Thyroid gland (tissue), 4 donors: ENCODE measurements around the gene PRKAR2B. TPM values are rescaled to one million over a fixed set of nuclear protein-coding genes. Genes with fewer than 3 reads are reported as not detected.

Source experiments
- DNase-seq, 2 donors: peaks; one replicate each; pipeline ENCODE4 v3.0.0-alpha.2; 2019
- H3K27ac ChIP-seq, 3 donors: fragments of 200-600 bp; sonication (generic); 1 replicate in 2 of 3; 2 replicates in 1 of 3; pipeline ENCODE4 v1.5.1; 2016 to 2019; ENCODE audit warnings: mild to moderate bottlenecking in 1 of 3, moderate library complexity in 1 of 3
- H3K27me3 ChIP-seq: fragments of 200-600 bp; sonication (generic); one replicate; pipeline ENCODE4 v1.5.1; 2019
- H3K36me3 ChIP-seq, 2 donors: fragments of 200-600 bp; sonication (generic); one replicate each; pipeline ENCODE4 v1.5.1; 2016 to 2019
- H3K4me1 ChIP-seq, 2 donors: fragments of 200-600 bp; sonication (generic); one replicate each; pipeline ENCODE4 v1.5.1; 2017 to 2019
- H3K4me3 ChIP-seq, 3 donors: fragments of 200-600 bp; sonication (generic); replicated peaks in 1 of 3; 1 replicate in 2 of 3; 2 replicates in 1 of 3; pipeline ENCODE4 v1.5.1; 2016; ENCODE audit warnings: mild to moderate bottlenecking in 1 of 3
- H3K9me3 ChIP-seq: fragments of 200-600 bp; sonication (generic); one replicate; pipeline ENCODE4 v1.5.1; 2017
- CTCF ChIP-seq, 6 experiments: fragments of 200-600 bp in 3 of 6; fragments of 450-650 bp in 3 of 6; sonication (generic) in 3 of 6; IDR thresholded peaks; one replicate each; pipeline ENCODE4 v1.5.1; 2016 to 2019; ENCODE audit warnings: antibody characterized with exemption in 6 of 6, mild to moderate bottlenecking in 2 of 6, inconsistent platforms in 1 of 6, moderate library complexity in 1 of 6
- POLR2A ChIP-seq, 2 donors: fragments of 450-650 bp; IDR thresholded peaks; one replicate each; pipeline ENCODE4 v1.6.1; 2017; ENCODE audit warnings: antibody characterized with exemption in 2 of 2, mild to moderate bottlenecking in 2 of 2, moderate library complexity in 1 of 2
- WGBS, 2 donors: methylation state at CpG; one replicate each; pipeline ENCODE4 v1.1.5; 2017; 5-methylcytosine and 5-hydroxymethylcytosine counted together
- intact Hi-C: fragments of 100-400 bp; cut with DNase I; formaldehyde crosslinking; loops from one replicate; pipeline ENCODE4 v1.15.1; 2023
- total RNA-seq, 4 donors: library from RNA; depleted of rRNA; stranded (reverse); fragments of >200 nt; gene quantifications; one replicate each; pipeline ENCODE4 v1.2.3, GENCODE V29; 2016

The PRKAR2B gene
- total RNA-seq = 1 to 10 TPM; 5.1 to 9.0 (median 6.5) TPM

DNA sequence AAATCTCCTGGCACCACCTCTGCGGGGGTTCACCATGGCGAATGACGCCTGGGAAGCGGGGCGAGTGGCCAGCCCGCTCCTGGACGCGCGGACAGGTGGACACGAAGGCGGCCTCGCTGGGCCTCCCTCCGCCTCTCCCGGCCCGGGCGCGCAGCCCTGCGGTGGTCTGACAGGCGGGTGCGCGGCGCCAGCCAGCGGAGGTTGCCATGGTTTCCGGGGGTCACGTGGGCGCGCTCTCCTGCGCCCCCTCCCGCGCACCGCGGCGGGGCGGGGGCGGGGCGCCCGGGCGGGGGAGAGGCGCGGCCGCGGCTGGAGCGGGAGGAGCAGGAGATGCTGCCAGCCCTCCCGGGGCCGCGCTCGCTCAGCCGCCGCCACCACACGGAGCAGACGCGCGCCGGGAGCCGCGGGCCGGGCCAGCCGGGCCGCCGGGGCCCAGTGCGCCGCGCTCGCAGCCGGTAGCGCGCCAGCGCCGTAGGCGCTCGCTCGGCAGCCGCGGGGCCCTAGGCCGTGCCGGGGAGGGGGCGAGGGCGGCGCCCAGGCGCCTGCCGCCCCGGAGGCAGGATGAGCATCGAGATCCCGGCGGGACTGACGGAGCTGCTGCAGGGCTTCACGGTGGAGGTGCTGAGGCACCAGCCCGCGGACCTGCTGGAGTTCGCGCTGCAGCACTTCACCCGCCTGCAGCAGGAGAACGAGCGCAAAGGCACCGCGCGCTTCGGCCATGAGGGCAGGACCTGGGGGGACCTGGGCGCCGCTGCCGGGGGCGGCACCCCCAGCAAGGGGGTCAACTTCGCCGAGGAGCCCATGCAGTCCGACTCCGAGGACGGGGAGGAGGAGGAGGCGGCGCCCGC, at the start of gene PRKAR2B:
Gene PRKAR2B, plus strand, starts transcription at position 359 of the 848 bp plus-strand sequence. Its CDS starts 203 bp downstream, at position 562.
- H3K4me3 ChIP-seq = peak within 1 kb of the TSS; percentile 29 to 59 (median 51)
- H3K27me3 ChIP-seq = no peaks in the 10 kb centered on the region
- H3K9me3 ChIP-seq = no peaks in the 10 kb centered on the region
- peak; percentile 83 to 84 for DNase-seq
- 1 to 2% methylated on average over 9 to 28 of the region's 110 CpGs for WGBS, 2 donors
- TF ChIP-seq POLR2A (IDR thresholded peaks at IDR 0.05) (peak in 1 of 2 donors; percentile 60), CTCF (IDR thresholded peaks at IDR 0.05) (peak in 2 of 6 experiments; percentile 11 to 17)
- H3K4me1 ChIP-seq = peaks cover 0 to 7% of the 10 kb centered on the region in 2 donors
- H3K36me3 ChIP-seq = no peaks in the 10 kb centered on the region
- intact Hi-C loops = no loop called here
- peak within 1 kb of the TSS; percentile 59 to 70 (median 65) for H3K27ac ChIP-seq

DNA sequence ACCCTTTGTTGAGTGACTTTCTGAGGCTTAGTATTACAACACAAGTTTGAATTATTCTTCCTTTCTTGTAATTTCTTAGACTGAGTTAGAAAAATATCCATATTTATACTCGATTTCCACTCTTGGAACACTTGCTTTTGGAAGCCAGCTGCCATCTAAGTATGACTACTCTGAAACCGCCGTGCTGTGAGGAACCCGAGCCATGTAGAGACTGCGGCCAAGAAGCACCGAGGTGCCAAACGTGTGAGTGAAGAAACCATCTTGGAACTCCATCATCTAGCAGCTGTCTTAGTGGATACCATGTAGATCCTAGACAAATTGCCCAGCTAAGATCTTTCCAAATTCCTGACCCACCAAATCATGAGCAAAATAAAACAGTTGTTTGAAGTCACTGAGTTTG, 49.7 kb upstream of the PRKAR2B start:
- no peak overlapping the region for H3K27ac ChIP-seq
- no peaks in the 10 kb centered on the region for H3K9me3 ChIP-seq
- no peak overlapping the region for H3K4me3 ChIP-seq
- TF ChIP-seq POLR2A (IDR thresholded peaks at IDR 0.05) (no peak), CTCF (IDR thresholded peaks at IDR 0.05) (no peak)
- H3K27me3 ChIP-seq = no peaks in the 10 kb centered on the region
- intact Hi-C loops = no loop called here
- no peaks in the 10 kb centered on the region for H3K4me1 ChIP-seq
- no peaks in the 10 kb centered on the region for H3K36me3 ChIP-seq
- 90 to 96% methylated on average over 7 of the region's 7 CpGs for WGBS, 2 donors
- DNase-seq = no peak

DNA sequence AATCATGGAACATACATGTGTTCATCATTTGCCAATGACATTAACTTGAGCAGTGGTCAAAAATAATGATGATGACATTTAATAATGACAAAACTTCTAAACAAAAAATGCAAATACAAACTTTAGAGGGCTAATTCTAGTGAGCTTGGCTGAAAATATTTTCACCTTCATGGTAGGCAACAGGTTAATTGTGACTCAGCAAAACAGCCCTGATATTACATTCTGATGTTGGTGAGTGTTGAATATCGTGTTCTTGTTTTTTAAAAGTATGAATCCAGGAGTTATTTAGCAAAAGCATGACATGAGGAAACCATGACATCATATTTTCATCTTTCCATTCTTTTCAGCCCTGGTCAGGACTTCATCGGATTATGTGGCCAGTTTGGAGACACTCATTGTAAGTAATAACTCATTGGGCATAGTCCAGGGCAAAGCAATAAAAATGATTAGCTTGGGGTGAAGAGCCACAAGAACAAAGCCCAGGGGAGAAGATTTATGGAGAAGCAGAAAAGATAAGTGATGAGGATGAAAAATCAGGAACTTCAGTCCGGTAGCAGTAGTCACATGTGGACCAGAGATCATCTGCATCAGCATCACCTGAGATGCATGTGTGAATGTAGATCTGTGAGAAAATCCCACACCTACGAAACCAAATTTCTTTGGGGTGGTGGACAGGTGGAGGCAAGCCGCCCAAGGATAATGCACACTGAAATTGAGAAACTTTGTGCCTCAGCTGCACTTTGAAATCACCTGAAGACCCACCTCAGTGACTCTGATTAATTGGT, 46.8 kb upstream of the PRKAR2B start:
- 82 to 89% methylated on average over 5 of the region's 5 CpGs for WGBS, 2 donors

DNA sequence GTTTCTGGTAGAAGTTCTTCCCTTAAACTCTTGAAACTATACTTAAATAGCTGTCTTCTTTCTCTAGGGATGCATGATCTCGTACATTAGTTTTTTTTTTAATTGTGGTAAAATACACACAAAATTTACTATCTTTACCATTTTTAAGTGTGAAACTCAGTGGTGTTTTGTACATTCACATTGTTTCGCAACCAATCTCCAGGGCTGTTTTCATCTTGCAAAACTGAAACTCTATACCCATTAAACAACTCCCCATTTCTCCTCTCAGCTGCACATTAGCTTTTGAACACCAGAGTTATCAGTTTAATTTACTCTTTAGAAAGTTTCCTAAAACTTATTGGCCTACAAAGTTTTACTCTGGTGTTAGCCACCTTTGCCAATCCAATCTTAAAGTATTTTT, 45.5 kb upstream of the PRKAR2B start:
- intact Hi-C loops = no loop called here
- Histone ChIP-seq H3K4me3 (no peak overlapping the region), H3K27ac (no peak overlapping the region), H3K27me3 (no peaks in the 10 kb centered on the region), H3K36me3 (no peaks in the 10 kb centered on the region), H3K4me1 (no peaks in the 10 kb centered on the region), H3K9me3 (no peaks in the 10 kb centered on the region)
- TF ChIP-seq CTCF (IDR thresholded peaks at IDR 0.05) = no peak
- TF ChIP-seq POLR2A (IDR thresholded peaks at IDR 0.05) = no peak
- WGBS, 2 donors = 84 to 88% methylated on average over 2 of the region's 2 CpGs
- no peak for DNase-seq

More for the DNA sequence above, 46.8 kb upstream of the PRKAR2B start:
- intact Hi-C loops = no loop called here
- H3K27me3 ChIP-seq = no peaks in the 10 kb centered on the region
- no peak for TF ChIP-seq POLR2A (IDR thresholded peaks at IDR 0.05)
- TF ChIP-seq CTCF (IDR thresholded peaks at IDR 0.05) = no peak
- H3K4me1 ChIP-seq = no peaks in the 10 kb centered on the region
- DNase-seq = no peak
- H3K27ac ChIP-seq = no peak overlapping the region
- no peaks in the 10 kb centered on the region for H3K36me3 ChIP-seq
- no peak overlapping the region for H3K4me3 ChIP-seq
- H3K9me3 ChIP-seq = no peaks in the 10 kb centered on the region
